B cell (primary cell): ENCODE data around the gene PRDM2.

Experiments used
- CTCF ChIP-seq: fragments of 200-600 bp; IDR thresholded peaks from one replicate; pipeline ENCODE4 v1.8.0; 2022; ENCODE audit warnings: antibody characterized with exemption, mild to moderate bottlenecking
- EZH2 ChIP-seq: IDR thresholded peaks from 2 replicates; pipeline ENCODE4 v1.6.1; 2012; ENCODE audit warnings: borderline replicate concordance, low read depth, mild to moderate bottlenecking, moderate library complexity, low read length; ENCODE audit not compliant: insufficient read depth, poor library complexity, severe bottlenecking

- no peak for TF ChIP-seq EZH2
- TF ChIP-seq CTCF = no peak
Observed at GRCh38 chr1:13753636-13754402, 53.8 kb downstream of the PRDM2 start.
